ENCODE measurements around the gene UPF3B. TPM values are rescaled to one million over a fixed set of nuclear protein-coding genes. Genes with fewer than 3 reads are reported as not detected.

Gene UPF3B
- total and polyA plus RNA-seq, 2 donors (not counting 3 experiments of a cell fraction or from before 2014, with no cell fraction given) = 3.7 to 11.9 TPM

- FAIRE-seq (no peak), DNase-seq (ENCODE audit: low read depth, low spot score) (no peak)
- Histone ChIP-seq H2AFZ (ENCODE audit: low read depth, low read length) (no peak overlapping the region), H3K79me2 (ENCODE audit: control insufficient read depth, insufficient read depth, low read length) (no peaks in the 10 kb centered on the region), H3K27ac (ENCODE audit: insufficient read depth, low read depth, low read length) (no peak overlapping the region), H3K27me3 (ENCODE audit: control insufficient read depth in 2 of 2, insufficient read depth in 2 of 2, low read length in 2 of 2) (peaks cover 0 to 2% of the 10 kb centered on the region in 2 experiments), H3K4me3 (replicated peaks in 1 of 3; ENCODE audit: insufficient read depth in 1 of 3, low read depth in 1 of 3, low read length in 3 of 3) (no peak overlapping the region), H3K9ac (replicated peaks; ENCODE audit: extremely low read depth, insufficient read depth, low read length) (no peak overlapping the region), H4K20me1 (replicated peaks; ENCODE audit: control insufficient read depth, extremely low read depth, insufficient read depth, low read length) (no peaks in the 10 kb centered on the region), H3K9me3 (replicated peaks; ENCODE audit: control insufficient read depth, insufficient read depth, low read length) (no peaks in the 10 kb centered on the region), H3K4me2 (ENCODE audit: insufficient read depth, low read length) (no peak overlapping the region), H3K36me3 (ENCODE audit: control insufficient read depth in 2 of 2, extremely low read depth in 1 of 2, insufficient read depth in 2 of 2, low read length in 2 of 2) (no peaks in the 10 kb centered on the region), H3K9me1 (replicated peaks; ENCODE audit: control insufficient read depth, extremely low read depth, insufficient read depth, low read length) (no peaks in the 10 kb centered on the region), H3K4me1 (ENCODE audit: control insufficient read depth, extremely low read depth, insufficient read depth, low read length) (no peaks in the 10 kb centered on the region)
- dilution Hi-C loops (cut with MboI; ENCODE audit: extremely low pct_ligation_motif_present, low sequenced_read_pairs) = no loop called here
- intact Hi-C loops (cut with micrococcal nuclease) = no loop called here
- no TSS peak for BruUV-seq (replicated peaks)
- CTCF ChIA-PET = no interaction called here
- no peak for TF ChIP-seq POLR2AphosphoS5 (IDR thresholded peaks at IDR 0.05; ENCODE audit: insufficient read depth, low read depth, low read length)
- TF ChIP-seq MYC (IDR thresholded peaks at IDR 0.05; ENCODE audit: low read depth, low read length) = no peak
- TF ChIP-seq GATA2 (IDR thresholded peaks at IDR 0.05; ENCODE audit: insufficient read depth, insufficient read length, low read depth, low read length) = no peak
- TF ChIP-seq POLR2A (IDR thresholded peaks at IDR 0.05; ENCODE audit: low read depth, low read length) = no peak
- no peak for TF ChIP-seq JUN (IDR thresholded peaks at IDR 0.05; ENCODE audit: borderline replicate concordance, insufficient read depth, insufficient read length, low read depth)
- no peak for TF ChIP-seq CTCF (IDR thresholded peaks at IDR 0.05; ENCODE audit: extremely low read depth in 1 of 2, insufficient read depth in 1 of 2, low read depth in 1 of 2, low read length in 2 of 2)
- no peak for TF ChIP-seq EZH2 (IDR thresholded peaks at IDR 0.05; ENCODE audit: borderline replicate concordance, low read depth, low read length, severe bottlenecking)
- POLR2A ChIA-PET = no interaction called here
Measured at GRCh38 chrX:119899125-119899524, 46.4 kb upstream of the UPF3B start.

All from endothelial cell of umbilical vein (primary cell).